Posterior vena cava (tissue), 2 donors: ENCODE measurements around the gene CTAGE9. TPM values are rescaled to one million over a fixed set of nuclear protein-coding genes. Genes with fewer than 3 reads are reported as not detected.
"Not testable (repeated sequence)": the region's sequence is repeated elsewhere in the genome, so short reads cannot be mapped to it uniquely, and the experiment has no call there.

ENCODE experiments used
- DNase-seq: peaks from one replicate; pipeline ENCODE4 v3.0.0-alpha.2; 2020; ENCODE audit warnings: low spot score
- intact Hi-C, 2 donors: fragments of 100-400 bp; cut with DNase I; formaldehyde crosslinking; loops; one replicate each; pipeline versions ENCODE4 v1.14.1 to v1.14.2; 2022 to 2023
- long read RNA-seq, 2 donors: library from polyadenylated mRNA; unstranded; transcript quantifications; one replicate each; pipeline ENCODE4 v2.0.0, GENCODE V29; 2020 to 2021
- total RNA-seq, 2 donors: library from RNA; stranded (reverse); fragmentation: NEBNext Ultra II Directional; extraction: Animal tissue kit (Norgen Biotek cat#: 25700); gene quantifications; one replicate each; pipeline ENCODE4 v1.2.1, GENCODE V29; 2021
- donor health status: DM: yes; HTN: yes; CAD: no.
- donor health status: DM: yes; HTN: yes; CAD: no.

Gene CTAGE9, protein sequence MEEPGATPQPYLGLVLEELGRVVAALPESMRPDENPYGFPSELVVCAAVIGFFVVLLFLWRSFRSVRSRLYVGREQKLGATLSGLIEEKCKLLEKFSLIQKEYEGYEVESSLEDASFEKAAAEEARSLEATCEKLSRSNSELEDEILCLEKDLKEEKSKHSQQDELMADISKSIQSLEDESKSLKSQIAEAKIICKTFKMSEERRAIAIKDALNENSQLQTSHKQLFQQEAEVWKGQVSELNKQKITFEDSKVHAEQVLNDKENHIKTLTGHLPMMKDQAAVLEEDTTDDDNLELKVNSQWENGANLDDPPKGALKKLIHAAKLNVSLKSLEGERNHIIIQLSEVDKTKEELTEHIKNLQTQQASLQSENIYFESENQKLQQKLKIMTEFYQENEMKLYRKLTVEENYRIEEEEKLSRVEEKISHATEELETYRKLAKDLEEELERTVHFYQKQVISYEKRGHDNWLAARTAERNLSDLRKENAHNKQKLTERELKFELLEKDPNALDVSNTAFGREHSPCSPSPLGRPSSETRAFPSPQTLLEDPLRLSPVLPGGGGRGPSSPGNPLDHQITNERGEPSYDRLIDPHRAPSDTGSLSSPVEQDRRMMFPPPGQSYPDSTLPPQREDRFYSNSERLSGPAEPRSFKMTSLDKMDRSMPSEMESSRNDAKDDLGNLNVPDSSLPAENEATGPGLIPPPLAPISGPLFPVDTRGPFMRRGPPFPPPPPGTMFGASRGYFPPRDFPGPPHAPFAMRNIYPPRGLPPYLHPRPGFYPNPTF
- not detected for total RNA-seq
- long read RNA-seq, donor 1 = 0 reads
- long read RNA-seq, donor 2 = 0 reads

DNA sequence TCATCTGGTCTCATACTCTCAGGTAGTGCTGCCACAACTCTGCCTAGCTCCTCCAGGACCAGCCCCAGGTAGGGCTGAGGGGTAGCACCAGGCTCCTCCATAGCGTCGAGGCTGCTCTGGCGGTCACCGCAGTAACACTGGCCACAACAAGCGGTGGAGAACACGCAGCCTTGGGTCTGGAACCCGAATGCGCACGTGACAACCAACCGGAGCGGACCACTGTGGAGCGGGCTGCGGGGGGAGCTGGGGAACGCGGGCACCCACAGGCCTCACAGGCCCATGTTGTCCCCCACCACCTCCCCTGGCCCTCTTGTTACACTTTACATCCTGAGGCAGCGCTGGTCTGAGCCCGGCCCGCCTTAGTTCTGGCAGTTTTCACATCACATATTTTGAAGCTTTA lies at the start of gene CTAGE9:
CTAGE9 (minus strand) TSS at position 101 of the 400 bp plus-strand sequence; CDS start at position 101, 0 bp downstream.
- intact Hi-C loops, DNase-seq: not testable (repeated sequence)

DNA sequence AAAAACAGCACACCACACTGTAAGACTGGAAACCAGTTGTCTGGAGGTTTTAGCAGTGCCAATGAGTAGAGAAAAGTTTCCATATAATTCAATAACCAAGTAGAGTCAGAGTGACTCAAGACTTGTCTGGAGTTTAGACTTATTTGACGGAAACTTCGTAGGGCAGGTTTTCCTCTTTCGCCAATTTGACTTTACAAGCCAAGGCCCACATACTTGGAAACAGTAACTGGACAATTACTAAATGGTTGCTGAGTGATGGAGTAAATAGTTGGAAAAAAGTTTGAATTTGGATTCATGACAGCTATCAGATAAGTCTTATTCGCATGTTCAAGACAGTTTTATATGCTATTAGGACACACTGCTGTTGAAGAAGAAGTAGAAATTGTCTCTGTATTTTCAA lies 48.1 kb upstream of the CTAGE9 start:
- no peak for DNase-seq
- intact Hi-C loops = loop anchor here in 1 of 2 donors (10.0 kb wide), 1 partner anchor 1426 kb away; no protein-coding TSS in a partner anchor

DNA sequence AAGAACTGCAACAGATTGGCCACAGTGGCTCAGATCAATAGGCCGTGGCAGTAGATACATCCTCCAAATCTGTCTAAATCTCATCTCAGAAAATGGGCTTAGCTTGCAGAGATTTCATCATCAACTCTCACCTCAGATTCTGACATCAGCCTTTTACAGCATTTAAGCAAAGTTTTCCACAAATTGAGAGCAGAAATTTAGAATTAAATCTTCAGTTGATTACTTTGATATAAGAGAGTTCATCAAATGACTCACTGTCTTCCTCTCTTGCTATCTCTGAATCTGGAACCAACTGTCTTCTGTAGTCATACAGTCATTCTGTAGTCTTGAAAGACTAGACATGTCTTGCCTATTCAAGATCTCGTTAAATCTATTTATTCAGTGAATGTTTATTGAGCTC lies 45.2 kb upstream of the CTAGE9 start:
- DNase-seq = no peak
- intact Hi-C loops = loop anchor here in 1 of 2 donors (10.0 kb wide), 1 partner anchor 1429 kb away; no protein-coding TSS in a partner anchor

DNA sequence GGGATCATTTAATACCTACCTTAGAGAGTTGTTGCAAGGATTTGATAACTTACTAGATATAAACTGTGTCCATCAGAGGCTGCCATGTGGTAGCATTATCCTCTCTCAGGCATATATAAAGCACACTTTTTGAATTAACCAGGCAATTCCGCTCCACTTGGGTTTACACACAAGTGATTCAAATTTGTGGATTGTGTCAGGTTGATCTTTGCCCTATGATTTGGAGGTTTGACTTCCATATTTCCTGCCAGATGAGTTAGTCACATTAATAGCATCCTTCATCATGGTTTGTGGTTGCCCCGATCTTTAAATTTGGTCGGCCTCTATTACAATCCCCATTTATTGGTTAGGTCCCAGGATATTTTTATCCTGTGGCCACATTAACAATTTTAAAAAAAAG lies 44.8 kb upstream of the CTAGE9 start:
- DNase-seq = no peak
- intact Hi-C loops = loop anchor here in 1 of 2 donors (10.0 kb wide), 1 partner anchor 1429 kb away; no protein-coding TSS in a partner anchor

DNA sequence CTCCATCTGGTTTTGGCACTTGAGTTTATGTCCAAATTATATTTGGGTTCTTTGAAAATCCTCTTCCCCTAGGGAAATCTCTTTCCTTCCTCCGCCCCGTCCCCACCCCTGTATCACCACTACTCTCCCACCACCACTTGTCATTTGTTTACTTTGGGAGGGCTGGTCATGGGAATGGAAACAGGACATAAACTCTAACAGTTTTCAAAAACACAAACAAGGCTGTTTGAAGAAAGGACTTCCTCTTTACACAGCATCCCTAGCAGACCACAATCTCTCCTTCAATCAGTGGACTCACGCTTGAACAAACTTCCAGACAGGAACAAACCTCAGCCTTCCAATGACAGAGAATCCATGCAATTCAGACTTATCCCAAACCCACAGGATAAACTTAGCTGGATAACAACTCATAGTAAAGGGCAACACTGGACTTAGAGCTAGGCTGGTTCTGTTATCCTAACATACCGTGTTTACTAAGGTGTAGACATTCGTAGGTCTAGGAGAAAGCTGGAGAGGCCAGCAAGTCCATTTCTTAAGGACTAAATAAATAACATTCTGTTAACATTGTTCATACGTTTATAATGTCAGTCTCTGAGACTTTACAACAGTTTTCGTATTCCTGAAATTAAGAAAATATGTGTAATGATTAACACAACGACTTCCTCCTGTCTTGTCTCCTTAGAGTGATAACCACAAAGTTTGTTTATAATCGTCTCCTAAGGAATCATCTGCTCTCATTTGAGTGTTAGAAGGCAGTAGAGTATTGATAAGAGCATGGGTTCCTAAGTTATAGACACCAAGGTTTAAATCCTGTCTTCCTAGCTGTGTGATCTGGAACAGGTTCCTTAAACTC lies 44.1 kb upstream of the CTAGE9 start:
- intact Hi-C loops = loop anchor here in 1 of 2 donors (10.0 kb wide), 1 partner anchor 1430 kb away; no protein-coding TSS in a partner anchor
- no peak for DNase-seq

DNA sequence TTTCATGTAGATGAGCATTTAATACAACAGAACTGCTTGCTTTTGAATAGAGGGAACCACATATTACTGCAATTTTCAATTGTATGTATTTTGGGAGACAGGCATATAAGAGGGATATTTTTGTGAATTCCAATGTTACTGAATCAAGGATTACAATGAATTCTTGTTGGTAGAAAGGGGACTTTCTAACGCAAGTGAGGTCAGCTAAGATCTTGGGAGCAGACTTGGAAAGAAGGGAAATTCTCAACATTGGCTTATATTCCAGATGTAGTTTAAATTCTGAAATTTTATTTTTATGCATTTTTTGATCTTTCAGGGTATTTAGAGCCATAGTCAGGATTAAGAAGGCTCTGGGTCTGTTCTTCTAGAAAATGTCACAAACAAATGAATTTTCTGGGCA lies 43.3 kb upstream of the CTAGE9 start:
- intact Hi-C loops = loop anchor here in 1 of 2 donors (10.0 kb wide), 1 partner anchor 1431 kb away; no protein-coding TSS in a partner anchor

DNA sequence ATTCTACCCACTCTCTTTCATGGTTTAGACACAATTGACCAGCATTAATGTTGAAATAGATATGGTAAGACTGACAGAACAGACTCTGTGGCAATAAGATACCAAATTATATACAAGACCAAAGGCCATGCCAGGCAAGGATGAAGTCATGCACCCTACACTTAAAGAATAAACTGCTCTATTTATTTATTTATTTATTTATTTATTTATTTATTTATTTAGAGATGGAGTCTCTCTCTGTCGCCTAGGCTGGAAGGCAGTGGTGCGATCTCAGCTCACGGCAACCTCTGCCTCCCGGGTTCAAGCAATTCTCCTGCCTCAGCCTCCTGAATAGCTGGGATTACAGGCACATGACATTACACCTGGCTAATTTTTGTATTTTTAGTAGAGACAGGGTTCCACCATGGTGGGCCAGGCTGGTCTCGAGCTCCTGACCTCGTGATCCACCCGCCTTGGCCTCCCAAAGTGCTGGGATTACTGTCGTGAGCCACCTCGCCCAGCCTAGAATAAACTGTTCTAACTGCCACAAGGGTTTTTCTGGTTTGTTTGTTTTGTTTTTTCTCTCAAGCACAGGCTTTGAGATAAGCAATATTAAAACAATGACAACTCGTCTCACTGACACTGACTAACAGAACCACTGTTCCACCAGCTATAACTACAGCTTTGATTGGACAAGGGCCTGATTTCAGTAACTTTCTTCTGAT lies 40.3 kb upstream of the CTAGE9 start:
- not testable (repeated sequence) for DNase-seq
- intact Hi-C loops = loop anchor here in 1 of 2 donors (10.0 kb wide), 1 partner anchor 1434 kb away; no protein-coding TSS in a partner anchor

More for the DNA sequence above, 43.3 kb upstream of the CTAGE9 start:
- no peak for DNase-seq

DNA sequence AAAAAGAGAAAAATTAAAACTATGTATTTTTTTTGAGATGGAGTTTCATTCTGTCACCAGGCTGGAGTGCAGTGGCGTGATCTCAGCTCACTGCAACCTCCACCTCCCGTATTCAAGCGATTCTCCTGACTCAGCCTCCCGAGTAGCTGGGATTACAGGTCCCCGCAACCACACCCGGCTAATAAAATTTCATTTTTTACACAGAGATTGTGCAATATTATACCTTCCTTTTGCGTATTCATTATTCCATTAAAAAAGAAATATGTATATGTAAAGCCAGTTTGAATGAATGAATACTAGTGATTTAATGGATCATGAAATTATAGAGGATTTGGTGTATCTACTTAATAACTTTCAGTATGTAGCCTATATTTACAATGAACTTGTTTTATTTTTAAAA lies 38.2 kb upstream of the CTAGE9 start:
- intact Hi-C loops = no loop called here
- no peak for DNase-seq

DNA sequence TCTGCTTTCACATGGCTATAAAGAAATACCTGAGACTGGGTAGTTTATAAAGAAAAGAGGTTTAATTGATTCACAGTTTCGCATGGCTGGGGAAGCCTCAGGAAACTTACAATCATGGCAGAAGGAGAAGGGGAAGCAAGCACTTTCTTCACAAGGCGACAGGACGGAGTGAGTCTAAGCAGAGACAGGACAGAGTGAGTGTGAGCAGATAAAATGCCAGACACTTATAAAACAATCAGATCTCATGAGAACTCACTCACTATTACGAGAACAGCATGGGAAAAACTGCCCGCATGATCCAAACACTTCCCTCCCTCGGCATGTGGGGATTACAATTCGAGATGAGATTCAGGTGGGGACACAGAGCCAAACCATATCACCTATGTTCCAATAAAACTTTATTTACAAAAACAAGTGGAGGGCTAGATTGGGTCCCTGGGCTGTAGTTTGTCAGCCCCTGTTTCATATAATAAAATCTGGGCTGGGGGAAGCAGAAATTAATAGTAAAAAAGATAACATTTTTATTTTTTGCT lies 37.1 kb upstream of the CTAGE9 start:
- no peak for DNase-seq
- intact Hi-C loops = no loop called here

DNA sequence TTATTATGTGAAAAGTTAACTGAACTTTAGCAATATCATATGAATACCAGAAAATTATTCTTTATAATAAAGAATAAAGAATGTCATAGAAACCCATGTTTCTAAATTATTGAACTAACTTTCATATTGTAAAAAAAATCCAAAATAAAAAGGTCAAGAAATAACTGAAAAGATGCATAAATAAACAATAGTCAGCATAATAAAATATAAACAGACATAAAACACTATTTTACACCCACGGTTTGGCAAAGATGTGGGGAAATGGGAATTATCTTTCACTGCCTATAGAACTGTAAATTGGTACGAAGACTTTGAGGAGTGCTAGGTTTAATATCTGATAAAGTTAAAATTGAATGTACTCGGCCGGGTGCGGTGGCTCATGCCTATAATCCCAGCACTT lies 34.7 kb upstream of the CTAGE9 start:
- intact Hi-C loops = no loop called here
- no peak for DNase-seq

DNA sequence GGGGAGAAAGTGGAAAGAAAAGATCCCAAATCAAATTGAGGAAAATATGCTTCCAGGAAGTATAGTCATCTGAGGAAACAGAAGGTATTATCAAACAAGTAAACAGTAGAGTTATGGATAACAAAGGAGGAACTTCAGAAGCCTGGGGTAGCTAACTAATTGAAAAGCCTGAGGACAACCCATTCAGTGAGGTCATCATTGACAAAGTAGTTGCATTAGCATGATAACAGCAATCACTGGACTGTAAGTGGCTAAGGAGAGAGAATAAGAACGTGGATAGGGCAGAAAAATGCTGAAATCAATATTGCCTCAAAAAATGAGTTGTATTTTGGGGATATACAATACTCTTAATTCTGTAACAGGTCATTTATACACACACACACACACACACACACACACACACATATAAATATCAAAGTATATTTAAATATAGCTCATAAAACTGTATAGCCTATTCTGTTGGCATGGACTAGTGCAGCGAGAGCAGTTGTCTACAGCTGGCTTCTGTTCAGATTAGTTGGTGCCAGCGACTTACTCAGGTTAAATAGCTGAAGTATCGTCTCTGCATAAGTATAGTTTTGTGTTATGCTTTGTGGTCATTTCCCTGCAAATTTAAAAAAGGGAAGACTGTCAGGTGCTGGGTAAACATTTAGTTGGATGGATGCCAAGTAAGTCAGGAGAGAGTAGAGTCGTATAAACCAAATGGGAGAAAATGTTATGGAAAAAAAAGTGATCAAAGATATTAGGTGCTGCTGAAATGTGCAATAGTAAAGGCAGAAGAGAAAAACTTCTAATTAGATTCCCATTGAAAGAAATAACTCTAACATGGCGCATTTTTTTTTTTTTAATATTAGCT lies 33.8 kb upstream of the CTAGE9 start:
- intact Hi-C loops = no loop called here
- no peak for DNase-seq

DNA sequence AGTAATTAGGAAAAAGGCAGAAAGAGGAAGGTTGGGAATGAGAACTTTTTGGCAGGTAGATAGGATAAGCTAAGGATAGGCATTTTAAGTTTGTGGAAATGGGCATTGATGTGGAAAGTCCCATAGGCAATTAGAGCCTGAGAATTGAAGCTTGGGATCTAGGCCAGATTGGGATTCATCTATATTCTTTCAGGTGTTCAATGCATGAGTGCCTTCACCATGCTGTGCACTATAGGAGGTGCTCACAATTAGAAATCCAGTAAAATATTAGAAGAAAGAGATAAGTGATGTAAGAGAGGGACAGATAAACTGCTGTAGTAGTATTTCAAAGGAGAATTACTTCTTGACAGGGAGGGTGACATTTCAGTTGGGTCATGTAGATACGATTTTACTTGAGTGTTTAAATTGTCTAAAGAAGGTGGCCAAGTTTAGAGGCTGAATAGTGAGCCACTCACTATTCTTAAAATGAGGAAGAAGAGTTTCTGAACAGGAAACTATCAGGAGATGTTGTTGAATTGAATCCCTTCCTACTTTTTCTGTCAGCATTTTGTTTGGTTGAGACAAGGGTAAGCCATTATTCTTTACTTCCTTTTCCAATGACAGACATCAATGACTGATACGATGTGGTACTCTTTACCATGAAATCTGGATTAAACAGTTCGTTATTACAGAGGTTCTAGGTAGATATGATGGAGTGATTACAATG lies 31.0 kb upstream of the CTAGE9 start:
- intact Hi-C loops = no loop called here
- DNase-seq = no peak

DNA sequence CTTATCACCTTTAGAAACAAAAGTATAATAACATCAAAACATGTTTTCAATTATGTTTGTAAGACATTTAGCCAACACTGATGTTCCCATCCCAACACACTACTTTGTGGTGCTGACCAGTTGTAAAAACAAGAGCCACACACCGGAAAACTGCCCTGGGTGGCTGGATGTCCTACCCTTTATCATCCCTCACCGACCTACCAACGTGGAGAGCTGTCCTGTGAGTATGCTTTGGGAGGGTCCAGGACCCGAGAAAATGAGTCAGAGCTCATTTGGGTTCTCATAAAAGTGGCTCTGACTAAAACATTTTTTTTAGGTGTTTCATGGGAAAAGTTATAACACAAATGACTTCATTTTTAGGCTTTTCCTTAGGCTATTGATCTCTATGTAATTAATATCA lies 29.3 kb upstream of the CTAGE9 start:
- intact Hi-C loops = no loop called here
- no peak for DNase-seq

DNA sequence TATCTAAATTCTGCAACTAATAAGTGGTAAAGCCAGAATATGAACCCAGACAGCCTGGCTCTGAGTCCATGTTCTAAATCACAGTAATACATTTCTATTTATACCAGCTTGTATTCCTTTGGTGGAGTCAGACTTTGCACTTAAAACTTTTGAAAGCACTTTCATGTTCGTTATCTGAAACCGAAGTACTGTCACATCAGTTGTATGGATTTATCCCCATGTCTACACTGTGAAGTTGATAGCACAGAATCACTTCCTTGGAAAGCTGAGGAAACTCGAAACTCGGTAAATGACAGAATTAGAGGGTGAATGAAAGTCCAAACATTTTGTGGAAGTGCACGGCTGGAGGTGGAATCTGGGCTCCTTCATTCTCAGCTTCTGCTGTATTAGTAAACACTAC lies 28.3 kb upstream of the CTAGE9 start:
- intact Hi-C loops = no loop called here
- no peak for DNase-seq

DNA sequence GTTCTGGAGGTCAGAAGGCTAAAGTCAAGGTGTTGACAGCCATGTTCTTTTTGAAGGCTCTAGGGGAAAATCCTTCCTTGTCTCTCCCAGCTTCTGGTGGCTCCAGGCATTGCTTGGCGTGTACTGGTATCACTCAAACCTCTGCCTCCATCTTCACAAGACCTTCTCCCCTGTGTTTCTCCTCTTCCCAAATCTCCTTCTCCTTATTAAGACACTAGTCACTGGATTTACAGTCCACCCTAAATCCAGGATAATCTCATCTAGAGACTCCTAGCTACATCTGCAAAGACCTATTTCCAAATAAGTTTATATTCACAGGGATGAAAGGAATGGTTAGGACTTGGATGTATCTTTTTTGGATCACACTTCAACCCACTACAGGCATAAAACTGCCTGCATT lies 26.0 kb upstream of the CTAGE9 start:
- intact Hi-C loops = no loop called here
- DNase-seq = no peak

DNA sequence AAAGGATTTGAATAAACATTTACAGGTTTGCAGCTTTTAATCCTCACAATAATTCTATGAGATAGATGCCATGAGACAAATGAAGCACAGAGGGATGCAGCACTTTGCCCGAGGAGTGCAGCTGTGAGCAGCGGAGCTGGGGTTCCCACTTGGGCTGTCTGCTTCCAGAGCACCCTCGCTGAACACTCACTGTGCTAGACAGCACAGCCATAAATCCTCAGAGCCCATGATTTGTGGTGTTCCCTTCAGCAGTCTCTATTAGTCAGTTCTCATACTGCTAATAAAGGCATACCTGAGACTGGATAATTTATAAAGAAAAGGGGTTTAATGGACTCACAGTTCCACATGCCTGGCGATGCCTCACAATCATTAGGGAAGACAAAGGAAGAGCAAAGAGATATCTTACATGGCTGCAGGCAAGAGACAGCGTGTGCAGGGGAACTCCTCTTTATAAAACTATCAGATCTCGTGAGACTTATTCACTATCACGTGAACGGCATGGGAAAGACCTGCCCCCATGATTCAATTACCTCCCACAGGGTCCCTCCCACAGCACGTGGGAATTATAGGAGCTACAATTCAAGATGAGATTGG lies 25.3 kb upstream of the CTAGE9 start:
- no peak for DNase-seq
- intact Hi-C loops = no loop called here
